ENCODE measurements around the gene FGFR2. TPM values are rescaled to one million over a fixed set of nuclear protein-coding genes. Genes with fewer than 3 reads are reported as not detected.
A peak's percentile ranks its signal among the peaks of the same experiment; 100 is the strongest.

FGFR2 gene
- total RNA-seq, 1 donor from 2014 or later, result 1.4 TPM

GRCh38 chr10:121497513-121498470, 100.5 kb downstream of the FGFR2 start:
- DNase-seq (ENCODE audit: low spot score), result no peak

- DNase-seq (ENCODE audit: low spot score), result no peak
These were observed 102.5 kb downstream of the FGFR2 start for GRCh38 chr10:121495719-121496118.

GRCh38 chr10:121494296-121494695, 103.9 kb downstream of the FGFR2 start:
- peak; percentile 37 for DNase-seq (ENCODE audit: low spot score)

GRCh38 chr10:121493521-121493920, 104.7 kb downstream of the FGFR2 start:
- DNase-seq (ENCODE audit: low spot score), result no peak

- no peak for DNase-seq (ENCODE audit: low spot score)
These were observed 107.2 kb downstream of the FGFR2 start for GRCh38 chr10:121490871-121491519.

- DNase-seq (ENCODE audit: low spot score), result no peak
These were observed 112.7 kb downstream of the FGFR2 start for GRCh38 chr10:121485436-121486139.

GRCh38 chr10:121484816-121485215, 113.4 kb downstream of the FGFR2 start:
- no peak for DNase-seq (ENCODE audit: low spot score)

GRCh38 chr10:121484401-121484800, 113.8 kb downstream of the FGFR2 start:
- no peak for DNase-seq (ENCODE audit: low spot score)

GRCh38 chr10:121481180-121481579, 117.1 kb downstream of the FGFR2 start:
- no peak for DNase-seq (ENCODE audit: low spot score)

GRCh38 chr10:121478556-121478955, 119.7 kb downstream of the FGFR2 start:
- DNase-seq (ENCODE audit: low spot score), result no peak

- no peak for DNase-seq (ENCODE audit: low spot score)
These were observed 128.2 kb downstream of the FGFR2 start for GRCh38 chr10:121469797-121470606.

- DNase-seq (ENCODE audit: low spot score), result no peak
These were observed 129.5 kb downstream of the FGFR2 start for GRCh38 chr10:121468726-121469125.

- DNase-seq (ENCODE audit: low spot score), result peak; percentile 53
These were observed 131.8 kb downstream of the FGFR2 start for GRCh38 chr10:121466424-121466823.

- DNase-seq (ENCODE audit: low spot score), result no peak
These were observed 133.0 kb downstream of the FGFR2 start for GRCh38 chr10:121465215-121465614.

- no peak for DNase-seq (ENCODE audit: low spot score)
These were observed 133.7 kb downstream of the FGFR2 start for GRCh38 chr10:121464517-121464916.

GRCh38 chr10:121462955-121463354, 135.3 kb downstream of the FGFR2 start:
- DNase-seq (ENCODE audit: low spot score), result no peak

- DNase-seq (ENCODE audit: low spot score), result peak; percentile 68
These were observed 136.0 kb downstream of the FGFR2 start for GRCh38 chr10:121462281-121462680.

GRCh38 chr10:121461307-121461706, 136.9 kb downstream of the FGFR2 start:
- DNase-seq (ENCODE audit: low spot score), result no peak

- no peak for DNase-seq (ENCODE audit: low spot score)
These were observed 137.5 kb downstream of the FGFR2 start for GRCh38 chr10:121460733-121461132.

GRCh38 chr10:121459622-121460453, 138.4 kb downstream of the FGFR2 start:
- no peak for DNase-seq (ENCODE audit: low spot score)

Measured in mesenteric fat pad (tissue), 1 donor.